Ishikawa (cell line): ENCODE measurements around the gene FOXN3.
A peak's percentile ranks its signal among the peaks of the same experiment; 100 is the strongest.

Experiments used
- EP300 ChIP-seq: IDR thresholded peaks from 2 replicates; pipeline ENCODE4 v1.6.1; 2012; ENCODE audit warnings: borderline replicate concordance
- NFIC ChIP-seq: IDR thresholded peaks from 2 replicates; pipeline ENCODE4 v1.6.1; 2012
- TAF1 ChIP-seq: IDR thresholded peaks from 2 replicates; pipeline ENCODE4 v1.6.1; 2012; ENCODE audit warnings: low read depth, mild to moderate bottlenecking
- TEAD4 ChIP-seq: IDR thresholded peaks from 2 replicates; pipeline ENCODE4 v1.6.1; 2012

GRCh38 chr14:89279649-89280232 lies 137.3 kb downstream of the FOXN3 start:
- TF ChIP-seq NFIC (peak; percentile 18; the same call in 1 of the 2 replicates), EP300 (no peak), TEAD4 (no peak), TAF1 (no peak)
